SK-N-MC (cell line): ENCODE results near the gene PLD1.

Experiments used
- DNase-seq: peaks from one replicate; pipeline ENCODE4 v3.0.0-alpha.2; 2011; ENCODE audit warnings: low read depth, low spot score
- H3K27ac ChIP-seq: fragments of 200-600 bp; sonication (generic); 2 replicates; pipeline ENCODE4 v1.5.1; 2016; ENCODE audit warnings: mixed run types
- H3K36me3 ChIP-seq: fragments of 200-600 bp; sonication (generic); 2 replicates; pipeline ENCODE4 v1.6.1; 2017; ENCODE audit warnings: antibody characterized with exemption, low read length, mixed read lengths; ENCODE audit not compliant: insufficient read depth
- H3K4me3 ChIP-seq: fragments of 200-600 bp; sonication (generic); 2 replicates; pipeline ENCODE4 v1.5.1; 2016
- H3K9ac ChIP-seq: fragments of 200-600 bp; sonication (generic); 2 replicates; pipeline ENCODE4 v1.8.0; 2017; ENCODE audit warnings: mixed run types, mixed read lengths; ENCODE audit not compliant: insufficient read length
- H3K9me3 ChIP-seq: fragments of 200-600 bp; sonication (generic); 2 replicates; pipeline ENCODE4 v1.6.1; 2017; ENCODE audit warnings: low read depth, mild to moderate bottlenecking, antibody characterized with exemption, low read length, moderate library complexity, mixed read lengths
- EZH2 ChIP-seq: fragments of 200-600 bp; sonication (generic); IDR thresholded peaks from one replicate; pipeline ENCODE4 v1.6.1; 2017; ENCODE audit warnings: antibody characterized with exemption
- FOXP2 ChIP-seq: optimal IDR thresholded peaks from 2 replicates; pipeline ENCODE3; 2011; ENCODE audit warnings: mild to moderate bottlenecking, moderate library complexity; ENCODE audit not compliant: insufficient read depth; ENCODE audit errors: extremely low read length, control extremely low read depth
- POLR2AphosphoS5 ChIP-seq: IDR thresholded peaks from 2 replicates; pipeline ENCODE4 v1.6.1; 2012; ENCODE audit warnings: mild to moderate bottlenecking, low read depth, low read length, borderline replicate concordance

PLD1 gene

GRCh38 chr3:171729452-171730334, 80.6 kb downstream of the PLD1 start:
- Histone ChIP-seq H3K4me3 (no peak overlapping the region), H3K27ac (no peak overlapping the region), H3K9me3 (no peaks in the 10 kb centered on the region), H3K36me3 (no peaks in the 10 kb centered on the region; the same call in 1 of the 2 replicates), H3K9ac (no peak overlapping the region)
- TF ChIP-seq FOXP2 (no peak), EZH2 (no peak), POLR2AphosphoS5 (no peak)
- DNase-seq, result no peak

- H3K36me3 ChIP-seq, result peaks cover 3% of the 10 kb centered on the region; the same call in 1 of the 2 replicates
- DNase-seq, result no peak
- TF ChIP-seq POLR2AphosphoS5 (no peak), EZH2 (no peak), FOXP2 (no peak)
- no peak overlapping the region for H3K4me3 ChIP-seq
- H3K27ac ChIP-seq, result no peak overlapping the region
- H3K9ac ChIP-seq, result no peak overlapping the region
- H3K9me3 ChIP-seq, result no peaks in the 10 kb centered on the region
Observed at GRCh38 chr3:171727288-171727687, 83.0 kb downstream of the PLD1 start.

GRCh38 chr3:171718493-171719185, 91.6 kb downstream of the PLD1 start:
- no peaks in the 10 kb centered on the region for H3K36me3 ChIP-seq
- H3K9ac ChIP-seq, result no peak overlapping the region
- no peak for TF ChIP-seq EZH2
- TF ChIP-seq FOXP2, result no peak
- TF ChIP-seq POLR2AphosphoS5, result no peak
- H3K9me3 ChIP-seq, result no peaks in the 10 kb centered on the region; the same call in 1 of the 2 replicates
- peak overlapping the region; percentile 37; the same call in 1 of the 2 replicates for H3K27ac ChIP-seq
- peak; percentile 6 for DNase-seq
- no peak overlapping the region; the same call in 1 of the 2 replicates for H3K4me3 ChIP-seq

- TF ChIP-seq POLR2AphosphoS5, result no peak
- TF ChIP-seq EZH2, result no peak
- TF ChIP-seq FOXP2, result no peak
- Histone ChIP-seq H3K36me3 (no peaks in the 10 kb centered on the region), H3K4me3 (no peak overlapping the region), H3K9ac (no peak overlapping the region), H3K9me3 (no peaks in the 10 kb centered on the region; the same call in 1 of the 2 replicates), H3K27ac (no peak overlapping the region)
- DNase-seq, result no peak
Observed at GRCh38 chr3:171715155-171715554, 95.1 kb downstream of the PLD1 start.

GRCh38 chr3:171712171-171712938, 97.9 kb downstream of the PLD1 start:
- Histone ChIP-seq H3K27ac (no peak overlapping the region), H3K36me3 (no peaks in the 10 kb centered on the region), H3K4me3 (no peak overlapping the region), H3K9ac (no peak overlapping the region), H3K9me3 (no peaks in the 10 kb centered on the region; the same call in 1 of the 2 replicates)
- no peak for DNase-seq
- no peak for TF ChIP-seq POLR2AphosphoS5
- TF ChIP-seq FOXP2, result no peak
- TF ChIP-seq EZH2, result no peak

- TF ChIP-seq EZH2 (no peak), POLR2AphosphoS5 (no peak), FOXP2 (no peak)
- DNase-seq, result no peak
- Histone ChIP-seq H3K36me3 (no peaks in the 10 kb centered on the region), H3K9me3 (no peaks in the 10 kb centered on the region; the same call in 1 of the 2 replicates), H3K4me3 (no peak overlapping the region), H3K9ac (no peak overlapping the region), H3K27ac (no peak overlapping the region)
Observed at GRCh38 chr3:171711461-171712170, 98.7 kb downstream of the PLD1 start.

- Histone ChIP-seq H3K9ac (no peak overlapping the region), H3K27ac (no peak overlapping the region), H3K36me3 (no peaks in the 10 kb centered on the region), H3K9me3 (no peaks in the 10 kb centered on the region; the same call in 1 of the 2 replicates), H3K4me3 (no peak overlapping the region)
- no peak for TF ChIP-seq EZH2
- TF ChIP-seq POLR2AphosphoS5, result no peak
- TF ChIP-seq FOXP2, result no peak
- no peak for DNase-seq
Observed at GRCh38 chr3:171710359-171710758, 99.9 kb downstream of the PLD1 start.

- Histone ChIP-seq H3K36me3 (0 out of 2 replicates have a peak, but pooled peaks cover 5% of the 10 kb centered on the region), H3K9ac (no peak overlapping the region), H3K4me3 (no peak overlapping the region), H3K27ac (no peak overlapping the region), H3K9me3 (no peaks in the 10 kb centered on the region; the same call in 1 of the 2 replicates)
- TF ChIP-seq EZH2, result no peak
- TF ChIP-seq FOXP2, result no peak
- TF ChIP-seq POLR2AphosphoS5, result no peak
- DNase-seq, result no peak
Observed at GRCh38 chr3:171704814-171705213, 105.5 kb downstream of the PLD1 start.
